ENCODE data around the gene CNTNAP1.
"Not testable (repeated sequence)": the region's sequence is repeated elsewhere in the genome, so short reads cannot be mapped to it uniquely, and the experiment has no call there.

CNTNAP1 gene

DNA sequence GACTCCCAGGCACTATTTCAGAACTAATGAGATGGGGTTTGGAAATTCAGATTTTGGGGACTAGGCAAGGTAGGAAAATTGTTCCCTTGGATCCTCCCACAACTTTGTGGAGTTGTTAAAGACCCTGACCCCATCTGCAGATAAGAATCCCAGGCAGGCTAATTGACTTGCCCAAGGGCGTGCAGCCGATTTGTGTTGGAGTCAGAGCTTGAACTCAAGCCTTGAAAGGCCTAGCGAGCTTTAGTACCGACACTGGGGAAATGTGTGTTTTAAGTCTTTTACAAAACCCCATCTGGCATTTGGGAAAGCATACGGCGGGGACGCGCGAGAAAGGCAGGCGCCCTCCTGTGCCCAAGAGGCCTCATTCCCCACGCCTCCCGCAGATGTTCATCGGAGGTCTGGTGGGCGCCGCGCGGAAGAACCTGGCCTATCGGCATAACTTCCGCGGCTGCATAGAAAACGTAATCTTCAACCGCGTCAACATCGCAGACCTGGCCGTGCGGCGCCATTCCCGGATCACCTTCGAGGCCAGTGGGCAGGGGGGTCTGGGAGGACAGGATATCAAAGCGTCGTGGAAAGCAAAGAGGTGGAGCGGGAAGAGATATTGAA, 4.3 kb downstream of the CNTNAP1 start:
- peak; percentile 24 for DNase-seq

DNA sequence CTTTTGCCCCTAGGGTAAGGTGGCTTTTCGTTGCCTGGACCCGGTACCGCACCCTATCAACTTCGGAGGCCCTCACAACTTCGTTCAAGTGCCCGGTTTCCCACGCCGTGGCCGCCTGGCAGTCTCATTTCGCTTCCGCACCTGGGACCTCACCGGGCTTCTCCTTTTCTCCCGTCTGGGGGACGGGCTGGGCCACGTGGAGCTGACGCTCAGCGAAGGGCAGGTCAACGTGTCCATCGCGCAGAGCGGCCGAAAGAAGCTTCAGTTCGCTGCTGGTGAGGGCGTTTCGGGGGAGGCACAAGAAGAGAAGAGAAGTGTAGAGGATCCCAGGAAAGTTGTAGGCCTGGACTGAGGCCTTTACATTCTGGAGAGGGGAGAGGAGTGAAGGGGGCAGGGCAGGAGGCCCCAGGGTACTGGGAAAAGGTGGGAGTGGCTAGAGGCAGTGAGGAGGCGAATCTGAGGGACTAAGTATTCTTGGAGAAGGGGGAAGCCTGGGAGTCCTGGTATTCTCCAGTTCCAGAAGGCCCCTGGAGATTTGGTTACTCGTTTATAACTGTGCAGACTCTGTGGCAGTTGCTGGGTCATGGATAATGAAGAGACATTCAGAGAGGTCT, 5.5 kb downstream of the CNTNAP1 start:
- no peak for DNase-seq

DNA sequence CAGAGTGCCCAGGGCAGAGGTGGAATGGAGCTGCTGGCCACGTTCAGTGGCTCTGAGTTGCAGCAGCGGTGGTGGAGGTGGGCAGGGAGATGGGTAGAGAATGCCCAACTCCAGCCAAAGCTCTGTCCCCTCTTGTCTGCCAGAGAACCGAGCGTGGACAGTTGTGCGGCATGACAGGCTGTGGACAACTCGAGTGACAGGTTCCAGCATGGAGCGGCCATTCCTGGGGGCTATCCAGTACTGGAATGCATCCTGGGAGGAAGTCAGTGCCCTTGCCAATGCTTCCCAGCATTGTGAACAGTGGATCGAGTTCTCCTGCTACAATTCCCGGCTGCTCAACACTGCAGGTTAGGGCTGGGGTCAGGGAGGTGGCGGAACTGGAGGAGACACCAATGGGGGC, 8.3 kb downstream of the CNTNAP1 start:
- DNase-seq, result no peak

DNA sequence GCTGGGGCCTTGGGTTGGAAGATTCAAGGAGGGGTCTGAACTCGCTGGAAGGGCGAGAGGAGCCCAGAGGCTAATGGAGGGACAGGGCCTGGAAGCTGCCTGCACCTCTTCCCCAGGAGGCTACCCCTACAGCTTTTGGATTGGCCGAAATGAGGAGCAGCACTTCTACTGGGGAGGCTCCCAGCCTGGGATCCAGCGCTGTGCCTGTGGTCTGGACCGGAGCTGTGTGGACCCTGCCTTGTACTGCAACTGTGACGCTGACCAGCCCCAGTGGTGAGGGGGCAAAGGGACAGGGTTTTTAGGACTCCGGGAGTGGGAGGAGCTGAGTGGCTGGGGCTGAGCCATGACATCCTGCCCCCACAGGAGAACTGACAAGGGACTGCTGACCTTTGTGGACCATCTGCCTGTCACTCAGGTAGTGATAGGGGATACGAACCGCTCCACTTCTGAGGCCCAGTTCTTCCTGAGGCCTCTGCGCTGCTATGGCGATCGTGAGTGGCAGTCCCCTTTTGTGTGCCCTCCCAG, 8.8 kb downstream of the CNTNAP1 start:
- DNase-seq, result no peak

DNA sequence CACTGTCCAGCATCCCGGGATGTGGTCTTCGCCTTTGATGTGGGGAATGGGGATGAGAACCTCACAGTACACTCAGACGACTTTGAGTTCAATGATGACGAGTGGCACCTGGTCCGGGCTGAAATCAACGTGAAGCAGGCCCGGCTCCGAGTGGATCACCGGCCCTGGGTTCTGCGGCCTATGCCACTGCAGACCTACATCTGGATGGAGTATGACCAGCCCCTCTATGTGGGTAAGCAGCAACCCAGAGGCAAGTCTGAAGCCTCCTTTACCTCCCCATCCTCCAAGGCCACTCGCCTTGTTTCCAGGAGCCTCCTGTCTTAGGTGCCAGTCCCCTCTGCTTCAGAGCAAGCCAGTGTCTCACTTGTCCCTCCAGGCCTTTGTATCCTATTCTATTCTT, 10.2 kb downstream of the CNTNAP1 start:
- no peak for DNase-seq

DNA sequence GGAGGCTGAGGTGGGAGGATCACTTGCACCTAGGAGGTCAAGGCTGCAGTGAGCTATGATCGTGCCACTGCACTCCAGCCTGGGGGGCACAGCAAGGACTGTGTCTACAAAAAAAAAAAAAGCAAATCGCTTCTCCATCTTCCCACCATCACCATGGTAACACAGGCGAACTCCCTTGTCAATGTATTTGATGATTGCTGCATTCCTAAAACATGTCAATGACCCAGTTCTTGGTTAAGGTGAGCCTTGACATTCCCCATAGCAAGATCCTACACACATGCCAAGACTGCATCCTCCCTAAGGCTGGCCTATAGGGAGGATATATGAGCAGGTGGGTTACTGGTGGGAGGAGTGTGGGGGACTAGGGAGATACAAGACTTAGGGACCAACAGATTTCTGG, 12.2 kb downstream of the CNTNAP1 start:
- DNase-seq, result no peak

DNA sequence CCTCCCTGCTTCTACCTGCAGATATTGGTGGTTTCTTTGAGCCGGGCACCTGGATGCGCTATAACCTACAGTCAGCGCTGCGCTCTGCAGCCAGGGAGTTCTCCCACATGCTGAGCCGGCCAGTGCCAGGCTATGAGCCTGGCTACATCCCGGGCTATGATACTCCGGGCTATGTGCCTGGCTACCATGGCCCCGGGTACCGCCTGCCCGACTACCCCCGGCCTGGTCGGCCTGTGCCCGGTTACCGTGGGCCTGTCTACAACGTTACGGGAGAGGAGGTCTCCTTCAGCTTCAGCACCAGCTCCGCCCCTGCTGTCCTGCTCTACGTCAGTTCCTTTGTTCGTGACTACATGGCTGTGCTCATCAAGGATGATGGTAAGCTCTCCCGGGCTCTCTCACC, 13.2 kb downstream of the CNTNAP1 start:
- DNase-seq, result no peak

DNA sequence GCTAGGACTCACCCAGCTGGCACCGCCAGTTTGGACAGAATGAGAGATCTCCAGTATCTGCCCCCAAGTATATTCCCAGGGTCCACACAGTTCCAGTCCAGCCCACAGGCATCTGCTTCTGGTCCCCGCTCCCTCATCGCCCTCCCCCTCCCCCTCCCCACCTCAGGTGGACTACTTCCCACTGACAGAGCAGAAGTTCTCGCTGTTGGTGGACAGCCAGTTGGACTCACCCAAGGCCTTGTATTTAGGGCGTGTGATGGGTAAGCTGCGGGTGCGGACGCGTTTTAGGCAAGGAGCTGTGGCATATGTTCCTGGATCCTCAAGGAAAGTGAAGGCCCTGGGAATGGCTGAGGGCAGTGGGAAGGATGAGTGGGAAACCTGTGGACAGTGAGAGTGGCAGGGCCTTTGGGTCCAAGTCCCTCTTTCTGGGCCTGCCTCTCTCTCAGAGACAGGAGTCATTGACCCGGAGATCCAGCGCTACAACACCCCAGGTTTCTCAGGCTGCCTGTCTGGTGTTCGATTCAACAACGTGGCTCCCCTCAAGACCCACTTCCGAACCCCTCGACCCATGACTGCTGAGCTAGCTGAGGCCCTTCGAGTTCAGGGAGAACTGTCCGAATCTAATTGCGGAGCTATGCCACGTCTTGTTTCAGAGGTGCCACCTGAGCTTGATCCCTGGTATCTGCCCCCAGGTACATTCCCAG, 14.9 kb downstream of the CNTNAP1 start:
- DNase-seq, result no peak

DNA sequence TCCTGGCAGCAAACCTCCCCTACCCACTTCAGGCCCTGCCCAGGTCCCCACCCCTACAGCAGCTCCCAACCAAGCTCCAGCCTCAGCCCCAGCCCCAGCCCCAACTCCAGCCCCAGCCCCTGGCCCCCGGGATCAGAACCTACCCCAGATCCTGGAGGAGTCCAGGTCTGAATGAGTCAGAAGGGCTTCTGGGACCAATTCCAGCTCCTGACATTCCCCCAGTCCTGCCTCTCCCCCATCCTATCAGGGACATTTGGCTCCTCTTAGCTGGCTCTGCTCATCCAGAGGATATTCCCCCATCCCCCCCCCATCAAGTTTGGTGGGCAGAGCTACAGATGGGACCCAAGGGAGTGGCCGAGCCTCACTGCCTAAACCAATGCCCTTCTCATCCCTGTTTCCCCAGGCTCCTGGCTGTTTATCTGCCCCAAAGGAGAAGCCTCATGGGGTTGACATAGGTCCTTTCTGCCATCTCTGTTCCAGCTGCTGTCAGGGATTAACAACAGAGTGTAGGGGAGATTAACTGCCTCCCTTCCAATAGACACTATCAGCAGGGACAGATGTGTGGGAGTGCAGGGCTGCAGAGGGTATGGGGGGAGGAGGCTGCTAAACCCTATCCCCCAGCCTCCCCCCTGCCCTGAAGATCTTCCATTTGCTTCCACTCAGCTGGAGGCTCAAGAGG, 16.5 kb downstream of the CNTNAP1 start:
- DNase-seq, result peak; percentile 99

DNA sequence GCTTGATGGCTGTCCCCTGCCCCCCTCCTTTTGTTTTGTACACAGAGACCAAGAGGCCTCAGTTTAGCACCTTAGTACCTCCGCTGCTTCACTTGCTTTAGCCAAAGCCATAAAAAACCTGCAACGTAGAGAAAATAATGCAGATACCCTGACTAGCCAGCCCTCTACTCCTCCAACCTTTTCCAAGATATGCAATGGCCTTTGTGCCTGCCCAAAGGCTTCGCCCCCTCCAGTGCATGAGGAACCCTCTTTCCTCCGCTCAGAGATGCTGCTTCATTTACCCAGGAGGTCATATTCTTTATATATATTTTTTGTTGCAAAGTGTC, 17.0 kb downstream of the CNTNAP1 start:
- DNase-seq, result no peak

DNA sequence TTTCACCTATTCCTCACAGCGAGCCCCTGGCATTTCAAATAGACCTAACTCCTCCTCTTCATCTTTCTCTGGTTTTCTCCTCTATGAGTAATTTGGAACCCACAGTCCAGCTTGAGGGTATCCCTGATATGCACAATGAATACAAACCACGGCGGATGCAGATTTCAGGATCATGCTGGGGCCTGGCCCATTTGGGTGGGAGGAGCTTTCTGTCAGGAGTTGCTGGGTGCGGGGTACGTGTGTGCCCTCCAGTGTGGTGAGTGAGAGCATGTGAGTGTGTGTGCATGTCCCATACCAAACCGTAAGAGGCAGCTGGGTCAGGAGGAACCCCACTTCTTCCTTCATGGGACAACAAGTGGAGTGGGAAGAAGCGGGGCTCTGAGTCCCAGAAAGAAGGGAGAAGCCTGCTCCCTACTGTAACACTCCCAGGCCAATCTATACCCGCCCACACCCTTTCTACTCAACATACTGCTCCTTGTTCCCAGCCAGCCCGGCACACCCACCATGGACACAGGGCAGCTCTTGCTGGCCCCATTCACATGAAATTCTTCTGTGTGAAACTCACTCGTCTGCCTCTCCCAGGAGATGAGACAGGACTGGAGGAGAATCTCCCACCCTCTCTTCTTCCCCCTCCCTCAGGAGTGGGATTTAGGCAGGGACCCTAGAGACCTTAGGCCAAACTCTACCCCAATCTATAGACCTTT, 18.4 kb downstream of the CNTNAP1 start:
- no peak for DNase-seq

DNA sequence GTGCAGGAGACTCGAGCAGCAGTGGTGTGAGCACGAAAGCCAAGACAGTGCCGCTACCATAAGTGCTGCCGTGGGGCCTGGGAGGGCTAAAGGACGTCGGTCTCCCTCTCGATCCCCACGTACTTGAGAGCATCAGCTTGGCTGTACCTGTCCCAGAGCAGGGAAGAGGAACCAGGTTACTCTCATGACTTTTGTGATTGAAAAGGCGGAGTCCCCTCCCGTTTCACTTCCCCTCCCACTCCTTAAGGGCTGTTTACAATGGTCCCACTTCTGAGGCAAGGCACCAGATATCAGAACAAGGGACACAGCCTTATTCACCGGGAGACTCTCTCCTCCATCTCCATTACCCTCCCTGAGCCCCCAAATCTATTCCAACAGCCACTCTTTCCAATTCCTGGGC, 20.1 kb downstream of the CNTNAP1 start:
- DNase-seq, result no peak

DNA sequence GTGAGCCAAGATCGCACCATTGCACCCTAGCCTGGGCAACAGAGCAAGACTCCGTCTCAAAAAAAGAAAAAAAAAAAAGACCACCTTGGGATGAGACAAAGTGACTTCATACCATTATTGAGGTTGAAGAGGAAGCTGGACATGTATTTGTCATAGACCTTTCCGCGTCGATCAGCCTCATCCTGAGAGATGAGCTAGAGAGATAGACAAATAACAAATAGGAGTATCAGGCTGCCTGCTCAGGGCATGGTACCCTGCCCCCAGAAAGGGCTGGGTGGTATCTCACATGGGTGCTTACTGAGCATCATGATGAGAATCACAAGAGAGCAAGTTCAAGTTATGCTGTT, 22.1 kb downstream of the CNTNAP1 start:
- DNase-seq, result no peak

DNA sequence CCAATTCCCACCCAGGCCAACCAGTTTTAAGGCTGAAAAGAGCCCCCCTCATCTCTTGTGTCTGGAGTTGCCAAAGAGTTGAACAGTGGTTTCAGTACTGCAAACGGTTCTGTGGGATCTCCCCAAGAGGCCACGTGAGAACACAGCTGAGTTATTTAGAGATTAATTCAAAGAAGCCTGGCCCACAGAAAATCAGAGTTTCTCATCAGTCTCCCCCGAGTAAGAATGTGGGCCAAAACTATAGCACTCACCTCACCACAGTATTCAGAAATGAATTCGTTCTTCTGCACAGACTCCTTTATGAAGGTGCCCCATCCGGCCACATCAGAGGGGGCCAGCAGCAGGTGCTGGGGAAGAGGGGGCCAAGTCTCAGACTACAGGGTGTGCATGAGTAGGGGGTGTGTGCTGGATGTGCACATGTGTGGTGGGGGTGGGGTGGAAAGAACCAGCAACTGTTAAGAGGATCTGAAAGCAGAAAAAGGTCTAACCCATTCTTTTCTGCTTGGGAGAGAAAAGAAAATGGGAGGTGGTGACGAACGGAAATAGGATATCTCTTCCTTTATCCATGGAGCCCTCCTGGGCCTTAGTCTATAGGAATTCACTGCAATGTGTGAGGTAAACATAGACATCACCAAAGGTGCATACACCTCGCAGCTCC, 22.6 kb downstream of the CNTNAP1 start:
- no peak for DNase-seq

DNA sequence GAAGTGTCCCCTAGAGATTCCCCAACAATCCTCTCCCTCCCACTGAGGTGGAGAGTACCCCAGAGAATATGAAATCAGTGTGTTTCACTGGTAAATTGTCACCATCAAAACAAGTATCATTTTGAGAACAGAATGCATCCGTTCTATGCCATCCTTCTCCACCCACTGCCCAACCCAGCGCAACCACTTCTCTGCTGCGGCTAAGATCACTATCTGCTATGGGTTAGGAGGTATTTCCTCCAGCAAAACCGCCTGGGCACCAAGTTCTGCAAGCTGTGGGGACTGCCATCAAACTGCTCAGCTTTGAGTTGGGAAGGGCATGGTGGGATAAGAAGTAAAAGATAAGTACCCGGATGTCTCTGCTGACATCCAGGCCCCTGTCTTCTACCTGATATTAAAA, 24.4 kb downstream of the CNTNAP1 start:
- no peak for DNase-seq

DNA sequence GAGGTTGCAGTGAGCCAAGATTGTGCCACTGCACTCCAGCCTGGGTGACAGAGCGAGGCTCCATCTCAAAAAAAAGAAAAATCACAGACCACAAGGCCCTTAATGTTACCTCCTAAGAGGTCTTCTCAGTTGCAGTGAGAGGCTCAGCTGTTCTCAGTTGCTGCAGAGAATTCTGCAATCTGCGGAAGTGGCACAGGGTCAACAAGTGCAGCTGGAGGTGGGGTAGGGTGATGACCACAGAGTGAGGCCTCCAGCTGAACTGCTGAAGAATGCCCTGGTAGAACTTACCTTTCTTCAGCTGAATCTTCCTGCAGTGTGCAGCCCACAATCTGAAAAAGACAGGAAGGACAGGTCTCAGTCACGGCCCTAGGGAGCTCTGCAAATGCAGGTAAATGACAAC, 26.3 kb downstream of the CNTNAP1 start:
- no peak for DNase-seq

DNA sequence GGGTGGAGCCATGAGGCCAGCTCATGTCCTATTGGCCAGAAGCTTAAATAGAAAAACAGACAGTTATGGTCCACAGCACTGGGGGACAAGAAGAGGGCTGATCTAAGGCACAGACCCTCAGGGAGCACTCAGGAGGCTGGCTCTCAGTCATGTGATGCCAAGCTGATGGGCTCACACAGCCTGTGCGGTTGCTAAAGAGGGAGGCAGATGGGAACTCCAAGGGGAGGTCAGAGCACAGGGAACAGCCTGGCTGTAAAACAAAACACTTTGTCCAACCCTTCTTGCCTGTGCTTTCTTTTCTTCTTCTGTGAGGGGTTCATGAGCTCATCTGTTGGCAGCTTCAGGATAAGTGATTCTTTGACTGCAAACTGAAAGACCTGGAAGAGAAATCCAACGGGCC, 27.2 kb downstream of the CNTNAP1 start:
- no peak for DNase-seq

DNA sequence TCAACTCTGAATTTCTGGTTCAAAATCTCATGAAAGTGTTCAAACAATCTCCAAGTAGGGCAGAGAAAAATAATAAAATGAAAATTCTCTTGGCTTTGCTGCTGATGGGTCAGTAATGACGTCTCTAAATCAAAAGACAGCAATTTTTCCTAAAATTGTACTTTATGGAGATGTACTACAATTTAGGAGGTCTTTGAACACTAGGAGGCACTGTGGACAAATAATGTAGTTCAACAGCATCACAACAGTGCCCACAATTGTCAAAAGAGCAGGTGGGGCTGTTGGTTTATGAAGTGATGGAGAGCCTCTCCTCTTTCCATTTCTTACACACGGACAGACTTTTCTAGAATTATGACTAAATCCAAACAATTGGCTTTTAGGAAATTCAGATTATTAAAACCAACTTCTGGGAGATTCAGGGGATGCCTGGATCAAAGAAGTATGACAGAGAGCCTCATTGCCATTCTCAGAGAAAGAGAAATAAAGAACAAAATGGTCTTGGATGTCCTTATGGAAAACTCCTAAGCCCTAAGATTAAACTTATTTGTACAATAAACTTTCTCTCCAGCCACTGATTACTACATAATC, 38.8 kb downstream of the CNTNAP1 start:
- peak; percentile 86 for DNase-seq

DNA sequence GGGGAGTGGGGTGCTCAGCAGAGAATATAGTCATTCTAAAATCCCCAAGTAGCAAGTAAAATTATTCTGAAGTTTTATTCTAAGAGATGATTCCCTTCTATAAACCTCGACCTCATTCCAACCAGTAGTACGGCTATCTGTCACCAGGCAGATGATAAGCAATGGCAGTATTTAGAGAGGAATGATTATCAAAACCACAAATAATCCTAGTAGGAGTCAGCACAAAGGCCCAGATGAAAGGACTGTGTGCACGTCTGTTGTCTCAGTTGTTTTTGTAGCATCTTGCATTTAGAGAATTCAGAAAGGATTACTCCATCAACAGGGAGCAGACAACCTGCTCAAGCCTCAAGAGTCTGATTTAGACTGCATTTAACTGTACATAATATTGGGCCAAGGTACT, 41.3 kb downstream of the CNTNAP1 start:
- DNase-seq, result no peak

DNA sequence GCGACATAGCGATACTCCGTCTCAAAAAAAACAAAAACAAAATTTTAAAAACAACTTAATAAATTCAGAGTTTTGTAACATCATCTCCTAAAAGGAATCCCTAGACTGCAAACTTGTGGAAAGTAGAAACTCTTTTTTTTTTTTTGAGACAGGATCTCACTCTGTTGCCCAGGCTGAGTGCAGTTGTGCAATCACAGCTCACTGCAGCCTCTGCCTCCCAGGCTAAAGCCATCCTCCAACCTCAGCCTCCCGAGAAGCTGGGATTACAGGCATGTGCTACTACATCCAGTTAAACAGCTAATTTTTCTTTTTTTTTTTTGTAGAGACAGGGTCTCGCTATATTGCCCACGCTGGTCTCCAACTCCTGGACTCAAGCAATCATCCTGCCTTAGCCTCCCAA, 42.8 kb downstream of the CNTNAP1 start:
- no peak for DNase-seq

DNA sequence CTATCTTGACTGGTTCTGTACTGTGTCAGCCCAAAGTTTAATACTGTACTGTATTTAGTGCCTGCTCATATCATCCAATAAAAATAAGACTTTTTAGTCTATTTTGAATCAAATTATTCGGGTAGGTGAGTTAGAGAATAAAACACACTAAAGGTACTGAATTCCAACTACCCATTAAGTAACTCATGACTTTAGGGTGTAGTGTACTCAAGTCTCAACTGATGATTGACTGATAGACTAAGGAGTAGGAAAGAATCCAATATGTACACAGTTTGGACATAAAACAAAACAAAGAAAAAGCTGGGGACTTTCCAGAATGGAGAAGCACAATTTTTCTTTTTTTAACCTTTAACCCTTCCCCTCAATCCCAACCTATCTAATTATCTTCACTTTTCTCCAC, 58.4 kb downstream of the CNTNAP1 start:
- DNase-seq, result no peak

DNA sequence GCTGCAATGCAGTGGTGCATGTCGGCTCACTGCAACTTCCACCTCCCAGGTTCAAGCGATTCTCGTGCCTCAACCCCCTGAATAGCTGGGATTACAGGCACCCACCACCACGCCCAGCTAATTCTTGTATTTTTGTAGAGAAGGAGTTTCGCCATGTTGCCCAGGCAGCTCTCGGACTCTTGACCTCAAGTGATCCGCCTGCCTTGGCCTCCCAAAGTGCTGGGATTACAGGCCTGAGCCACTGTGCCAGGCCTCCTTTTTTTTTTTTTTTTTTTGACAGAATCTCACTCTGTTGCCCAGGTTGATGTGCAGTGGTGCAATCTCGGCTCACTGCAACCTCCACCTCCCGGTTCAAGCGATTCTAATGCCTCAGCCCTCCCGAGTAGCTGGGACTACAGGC, 60.6 kb downstream of the CNTNAP1 start:
- not testable (repeated sequence) for DNase-seq
